Activated naive CD4-positive, alpha-beta T cell treated with anti-CD3 and anti-CD28 coated beads, Interleukin-2, amount 50 U/mL, for 72 hours (primary cell): Measurements from ENCODE around the gene IRAK1. TPM values are rescaled to one million over a fixed set of nuclear protein-coding genes. Genes with fewer than 3 reads are reported as not detected.

Experiments
- ATAC-seq, 2 donors: fragments of 150-1000 bp; cut with Tn5 transposase; 2 replicates each; pipeline ENCODE4 v1.10.0; 2021; ENCODE audit warnings: mild to moderate bottlenecking in 2 of 2, moderate library complexity in 2 of 2
- DNase-seq, 2 donors: peaks; one replicate each; pipeline ENCODE4 v3.0.0; 2021 to 2022; ENCODE audit warnings: low spot score in 2 of 2
- H3K27ac Mint-ChIP-seq, 2 donors: one replicate each; pipeline ENCODE4 v1.8.0; 2022; ENCODE audit warnings: mild to moderate bottlenecking in 2 of 2, mixed read lengths in 2 of 2
- H3K36me3 Mint-ChIP-seq, 2 donors: one replicate each; pipeline ENCODE4 v1.8.0; 2022; ENCODE audit warnings: mixed read lengths in 2 of 2
- H3K9me3 Mint-ChIP-seq, 2 donors: one replicate each; pipeline ENCODE4 v1.8.0; 2022; ENCODE audit warnings: mixed read lengths in 2 of 2
- total RNA-seq, 2 donors: library from RNA; stranded (reverse); gene quantifications; one replicate each; pipeline ENCODE4 v1.2.3, GENCODE V29; 2022

IRAK1 gene
- 100 to 1,000 TPM; 104 to 123 TPM for total RNA-seq

DNA sequence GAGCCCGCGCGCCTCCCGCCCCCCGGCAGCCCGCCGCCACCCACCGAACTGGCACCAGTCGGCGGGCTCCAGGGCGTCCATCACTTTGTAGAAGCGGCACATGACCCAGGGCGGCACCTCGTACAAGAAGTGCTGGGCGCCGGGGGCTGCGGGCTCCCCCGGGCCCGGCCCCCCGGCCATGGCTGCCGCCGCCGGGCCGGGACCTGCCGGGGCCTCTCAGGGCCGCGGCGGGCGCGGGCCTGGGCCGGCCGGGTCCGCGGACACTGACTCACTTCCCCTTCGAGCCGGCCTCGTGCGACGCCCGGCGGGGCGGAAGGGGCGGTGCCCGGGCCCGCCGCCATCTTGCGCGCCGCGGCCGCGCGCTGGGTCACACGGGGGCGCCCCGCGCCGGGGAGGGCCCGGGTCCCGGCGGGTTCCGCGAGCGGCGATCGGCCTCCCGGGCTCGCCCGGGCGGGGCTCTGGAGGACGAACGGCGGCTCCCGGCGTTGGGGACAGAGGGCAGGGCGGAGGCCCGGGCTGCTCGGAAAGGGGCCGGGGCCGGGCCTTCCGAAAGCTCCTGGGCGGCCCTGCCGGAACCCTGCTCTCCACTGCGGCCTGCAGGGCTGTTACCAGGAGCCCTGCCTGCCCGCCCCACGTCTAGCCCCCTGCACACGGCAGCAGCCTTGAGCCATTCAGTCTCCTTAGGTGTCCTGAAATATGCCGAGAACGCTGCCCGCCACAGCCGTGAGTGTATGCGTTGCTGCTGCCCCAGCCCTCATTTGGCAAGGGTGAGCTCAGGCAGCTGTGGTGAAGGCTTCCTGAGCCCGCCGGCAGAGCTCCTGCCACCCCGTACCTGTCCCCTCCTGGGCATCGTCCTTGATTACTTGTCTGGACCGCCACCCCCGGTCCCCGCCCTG, at the start of gene IRAK1:
Gene IRAK1, minus strand, starts transcription at position 270 of the 896 bp plus-strand sequence. Its CDS starts 90 bp downstream, at position 180.
- Mint-ChIP-seq H3K36me3 (peaks cover 0 to 5% of the 10 kb centered on the region in 2 donors), H3K9me3 (no peaks in the 10 kb centered on the region)

DNA sequence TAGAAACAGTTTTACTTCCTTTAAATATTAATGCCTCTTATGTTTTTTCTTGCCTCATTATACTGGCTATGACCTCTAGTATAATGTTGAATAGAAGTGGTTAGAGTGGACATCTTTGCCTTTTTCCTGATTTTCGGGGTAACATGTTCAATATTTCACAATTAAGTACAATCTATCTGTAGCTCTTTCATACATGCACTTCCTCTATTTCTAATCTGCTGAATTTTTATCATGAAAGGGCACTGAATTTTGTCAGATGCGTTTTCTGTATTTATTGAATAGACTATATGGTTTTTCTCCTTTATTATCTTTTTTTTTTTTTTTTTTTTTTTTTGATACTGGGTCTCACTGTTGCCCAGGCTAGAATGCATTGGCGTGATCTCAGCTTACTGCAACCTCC, 48.9 kb upstream of the IRAK1 start:
- ATAC-seq (no peak), DNase-seq (no peak)
- no peaks in the 10 kb centered on the region for H3K9me3 Mint-ChIP-seq
- no peaks in the 10 kb centered on the region for H3K36me3 Mint-ChIP-seq
- H3K27ac Mint-ChIP-seq, result no peak overlapping the region

More for the DNA sequence above, at the start of gene IRAK1:
- H3K27ac Mint-ChIP-seq, result peak within 1 kb of the TSS; percentile 95 to 98
- peak; percentile 72 to 84 for ATAC-seq
- peak; percentile 59 to 77 for DNase-seq

DNA sequence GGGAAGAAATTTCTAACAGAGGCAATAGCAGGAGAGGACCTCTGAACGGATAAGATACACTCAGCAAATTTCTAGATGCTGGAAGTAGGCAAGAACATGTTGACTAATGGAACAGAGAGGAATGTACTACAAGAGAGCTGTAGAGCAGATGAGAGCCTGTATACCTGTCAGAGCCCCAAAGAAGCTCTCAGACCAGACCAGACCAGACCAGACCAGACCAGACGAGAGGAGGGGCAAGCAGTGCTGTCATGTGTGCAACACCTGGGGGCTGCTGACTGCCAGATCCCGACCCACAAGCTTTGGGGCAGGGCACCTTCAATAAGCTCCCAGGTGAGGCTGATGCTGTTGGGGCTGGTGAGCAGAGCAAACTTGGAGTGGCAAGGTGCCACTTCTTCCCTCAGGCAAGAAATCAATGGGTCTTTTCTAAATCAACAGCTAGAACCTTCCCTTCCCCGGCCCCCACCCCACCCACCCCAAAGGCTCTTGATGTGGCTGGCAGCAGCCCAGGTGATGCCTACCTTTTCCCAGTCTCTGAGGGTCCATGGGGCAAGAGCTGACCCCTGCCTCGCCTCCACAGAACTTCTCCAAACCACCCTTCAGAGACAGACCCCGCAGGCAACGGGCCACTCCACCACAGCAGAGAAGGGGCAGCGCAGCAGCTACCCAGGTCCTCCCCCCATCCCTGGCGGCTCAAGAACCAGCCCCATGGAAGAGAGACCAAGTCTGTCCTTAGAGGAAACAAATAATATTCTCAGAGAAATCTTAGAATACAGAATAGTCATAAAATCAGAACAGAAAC, 45.1 kb upstream of the IRAK1 start:
- no peak for DNase-seq
- peak overlapping the region; percentile 38 to 74 for H3K27ac Mint-ChIP-seq
- no peaks in the 10 kb centered on the region for H3K9me3 Mint-ChIP-seq
- H3K36me3 Mint-ChIP-seq, result no peaks in the 10 kb centered on the region
- ATAC-seq, result no peak

DNA sequence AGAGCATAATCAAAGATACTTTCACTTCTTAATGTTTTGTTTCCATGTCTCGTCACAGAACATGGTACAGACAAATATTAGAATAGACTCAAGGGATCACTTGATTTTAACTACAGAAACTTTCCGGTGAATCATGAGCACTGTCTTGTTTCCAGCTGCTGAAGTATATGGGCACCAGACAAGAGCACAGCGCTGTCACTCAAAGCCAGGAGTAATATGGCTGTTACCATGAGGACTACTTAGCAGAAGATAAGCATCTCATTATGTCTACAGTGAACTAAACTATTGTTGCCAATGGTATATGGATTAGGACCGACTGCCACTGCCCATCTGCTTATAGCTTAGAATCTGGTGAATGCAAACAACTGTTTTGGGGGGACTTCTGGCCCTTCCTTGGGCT, 43.5 kb upstream of the IRAK1 start:
- ATAC-seq, result peak; percentile 34 to 50
- Mint-ChIP-seq H3K9me3 (no peaks in the 10 kb centered on the region), H3K27ac (peak overlapping the region in 1 of 2 donors; percentile 94), H3K36me3 (no peaks in the 10 kb centered on the region)
- DNase-seq, result no peak

DNA sequence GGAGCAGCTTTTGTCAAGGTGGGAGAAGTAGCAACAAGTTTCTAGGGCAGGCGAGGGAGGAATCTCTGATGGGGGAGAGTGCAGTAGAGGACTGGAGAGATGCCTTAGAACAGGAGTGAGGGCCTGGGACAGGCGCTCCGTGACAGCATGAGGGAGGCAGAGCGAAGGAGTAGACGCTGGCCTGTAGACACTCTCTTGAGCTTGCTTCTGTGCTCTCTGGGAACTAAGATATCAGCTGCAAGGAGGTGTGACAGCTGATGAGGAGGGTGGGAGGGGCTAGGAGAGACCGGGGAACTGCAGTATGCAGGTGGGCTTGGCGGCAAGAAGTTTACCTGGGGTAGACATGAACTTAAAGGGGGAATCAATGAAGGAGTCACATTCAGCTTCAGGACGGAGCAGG, 42.1 kb upstream of the IRAK1 start:
- DNase-seq (no peak), ATAC-seq (no peak)
- Mint-ChIP-seq H3K9me3 (no peaks in the 10 kb centered on the region), H3K27ac (peak overlapping the region; percentile 60 to 87), H3K36me3 (peaks cover 0 to 8% of the 10 kb centered on the region in 2 donors)

DNA sequence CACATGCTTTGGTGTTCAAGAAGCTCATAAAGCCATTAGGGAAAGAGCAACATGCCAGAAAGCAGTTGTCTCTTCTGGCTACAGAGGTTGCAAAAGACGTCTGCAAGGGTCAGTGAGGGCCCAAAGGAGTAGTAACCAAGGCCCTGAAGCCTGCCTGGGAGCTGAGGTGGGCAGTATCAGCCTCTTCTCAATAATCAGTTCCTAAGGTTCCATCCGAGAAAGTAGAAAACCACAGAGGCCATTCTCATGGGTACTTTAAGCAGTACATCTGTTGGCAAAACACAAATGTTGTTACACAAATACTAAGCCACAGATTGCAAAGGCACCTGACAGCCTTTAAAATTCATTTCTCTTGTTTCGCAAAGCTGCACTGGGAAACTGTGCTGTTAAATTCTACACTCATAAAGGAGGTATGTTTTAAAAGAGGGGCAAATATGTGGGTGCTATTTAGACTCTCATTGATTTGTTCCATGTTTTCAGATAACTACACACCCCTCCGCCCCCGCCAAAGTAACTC, 40.1 kb upstream of the IRAK1 start:
- ATAC-seq (no peak), DNase-seq (no peak)
- H3K36me3 Mint-ChIP-seq, result peaks cover 0 to 8% of the 10 kb centered on the region in 2 donors
- no peaks in the 10 kb centered on the region for H3K9me3 Mint-ChIP-seq
- peak overlapping the region; percentile 66 to 77 for H3K27ac Mint-ChIP-seq

DNA sequence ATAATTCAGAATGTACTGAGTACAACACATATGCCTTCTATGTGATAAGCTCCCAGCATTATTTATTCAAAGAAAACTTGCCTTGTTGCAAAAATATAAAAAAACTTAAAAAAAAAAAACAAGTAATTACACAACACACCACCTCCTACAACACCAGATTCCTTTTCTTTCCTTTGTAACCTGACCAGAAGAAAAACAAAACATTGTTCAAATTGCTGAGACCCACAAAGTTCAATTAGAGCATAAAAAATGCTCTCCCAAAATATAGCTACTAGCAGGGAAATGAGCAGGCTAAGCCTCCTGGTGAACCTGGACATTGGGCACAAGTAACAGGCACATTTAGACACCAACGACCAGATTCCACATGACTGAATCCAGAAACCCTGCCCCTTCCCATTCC, 39.5 kb upstream of the IRAK1 start:
- Mint-ChIP-seq H3K9me3 (no peaks in the 10 kb centered on the region), H3K36me3 (peaks cover 0 to 8% of the 10 kb centered on the region in 2 donors), H3K27ac (peak overlapping the region; percentile 66 to 77)
- DNase-seq (no peak), ATAC-seq (no peak)

DNA sequence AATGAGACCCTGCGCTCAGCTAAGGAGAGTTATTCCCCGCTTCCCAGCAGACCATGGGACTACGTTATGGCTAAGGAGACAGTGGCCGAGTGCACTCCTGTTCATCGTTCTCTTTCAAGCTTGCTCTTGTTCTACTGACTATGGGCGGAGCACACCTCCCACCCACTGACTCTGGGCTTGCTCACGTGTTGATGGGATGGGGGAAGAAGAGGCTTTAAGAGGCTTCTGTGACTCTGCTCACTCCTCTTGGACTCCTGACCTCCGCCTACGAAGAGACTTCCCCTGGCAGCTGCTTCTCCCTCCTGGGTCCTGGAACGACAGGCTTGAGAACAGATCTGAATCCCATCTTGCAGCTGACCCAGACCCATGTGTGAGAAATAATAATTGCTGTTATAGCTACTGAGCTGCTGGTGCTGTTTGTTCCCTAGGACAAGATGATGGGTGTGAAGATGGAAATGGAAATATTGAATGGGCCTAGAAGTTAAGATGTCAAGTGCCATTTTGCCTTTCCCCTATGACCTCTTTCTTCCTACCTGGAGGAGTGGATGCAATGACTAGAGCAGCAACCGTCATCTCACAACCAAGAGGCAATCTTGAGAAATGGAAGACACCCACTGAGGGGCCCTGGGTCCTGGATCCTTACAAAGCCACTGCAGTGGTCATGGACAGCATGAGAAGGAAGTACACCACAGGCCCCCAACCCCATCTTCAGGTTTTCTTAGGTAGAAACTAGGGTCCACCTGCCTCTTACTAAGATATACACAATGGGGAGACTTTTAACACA, 38.7 kb upstream of the IRAK1 start:
- H3K9me3 Mint-ChIP-seq, result no peaks in the 10 kb centered on the region
- DNase-seq, result no peak
- peaks cover 0 to 8% of the 10 kb centered on the region in 2 donors for H3K36me3 Mint-ChIP-seq
- peak; percentile 46 to 48 for ATAC-seq
- peak overlapping the region; percentile 77 to 93 for H3K27ac Mint-ChIP-seq

DNA sequence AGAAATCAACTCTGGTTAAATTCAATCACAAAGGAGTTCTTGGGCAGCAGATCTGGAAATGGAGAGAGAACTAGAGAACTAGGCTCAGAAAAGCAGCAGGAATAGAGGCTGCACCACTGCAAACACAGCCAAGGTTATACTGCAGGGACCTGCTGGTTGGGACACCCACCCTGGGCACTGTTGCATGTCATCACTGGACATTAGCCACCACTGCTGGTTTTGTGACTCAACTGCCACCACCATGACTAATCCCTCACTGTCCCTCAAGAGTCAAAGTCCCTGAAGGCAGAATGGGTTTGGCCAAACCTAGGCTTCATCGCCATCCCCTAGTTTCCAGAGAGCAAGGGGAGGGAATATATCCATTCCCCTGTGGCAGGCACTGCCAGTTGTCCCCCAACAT, 38.1 kb upstream of the IRAK1 start:
- H3K27ac Mint-ChIP-seq, result peak overlapping the region in 1 of 2 donors; percentile 41
- no peaks in the 10 kb centered on the region for H3K9me3 Mint-ChIP-seq
- DNase-seq (no peak), ATAC-seq (peak in 1 of 2 donors; percentile 81)
- H3K36me3 Mint-ChIP-seq, result peaks cover 0 to 8% of the 10 kb centered on the region in 2 donors

DNA sequence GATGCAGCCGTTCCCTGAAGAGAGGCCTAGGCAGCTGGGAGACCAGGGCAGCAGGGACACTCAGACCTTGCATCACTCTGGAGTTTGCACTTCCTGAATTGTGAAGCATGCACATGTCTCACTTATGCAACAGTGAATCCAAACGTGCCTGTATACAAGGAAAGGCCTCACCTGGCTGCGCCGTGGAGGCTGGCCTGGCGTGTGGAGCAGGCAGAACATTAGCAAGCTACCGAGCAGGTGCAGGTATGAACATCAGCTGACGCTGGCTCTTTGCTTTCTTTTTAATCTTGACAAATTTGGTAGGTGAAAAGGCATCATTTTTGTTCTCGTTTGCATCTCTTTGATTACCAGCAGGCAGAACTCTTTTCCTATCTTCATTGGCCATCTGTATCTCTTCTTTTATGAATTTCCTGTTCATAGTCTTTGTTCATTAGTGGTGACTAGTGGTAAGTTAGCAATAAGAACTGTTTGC, 37.1 kb upstream of the IRAK1 start:
- DNase-seq, result no peak
- no peaks in the 10 kb centered on the region for H3K9me3 Mint-ChIP-seq
- peak overlapping the region; percentile 41 to 90 for H3K27ac Mint-ChIP-seq
- H3K36me3 Mint-ChIP-seq, result peaks cover 0 to 8% of the 10 kb centered on the region in 2 donors
- ATAC-seq, result no peak

DNA sequence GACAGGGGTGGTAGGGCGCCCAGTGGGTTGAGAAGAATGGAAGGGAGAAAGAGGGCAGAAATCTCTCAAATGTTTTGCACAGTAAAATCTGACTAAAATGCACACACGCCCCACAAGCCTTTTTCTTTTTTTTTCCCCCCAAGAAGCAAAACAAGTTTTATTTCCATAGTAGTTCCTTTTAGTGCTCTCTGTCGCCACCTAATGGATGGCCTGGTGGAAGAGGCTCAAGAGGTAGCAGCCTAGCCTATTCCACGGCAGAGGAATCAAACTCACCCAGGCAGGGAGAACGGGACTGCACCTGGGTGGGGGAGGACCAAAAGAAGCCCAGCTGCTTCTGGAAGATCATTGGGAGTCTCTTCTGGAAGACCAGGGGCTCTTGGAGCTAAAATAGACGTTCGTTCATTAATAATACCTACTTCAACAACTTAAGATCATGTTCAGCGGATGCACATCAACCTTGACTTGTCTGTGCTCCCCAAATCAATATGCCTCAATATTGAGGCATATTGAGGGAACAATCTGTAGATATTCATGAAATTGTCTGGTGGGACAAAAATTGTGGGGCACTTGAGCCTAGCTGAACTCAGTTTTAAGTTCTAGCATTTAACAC, 31.6 kb upstream of the IRAK1 start:
- ATAC-seq, result peak; percentile 37 to 73

DNA sequence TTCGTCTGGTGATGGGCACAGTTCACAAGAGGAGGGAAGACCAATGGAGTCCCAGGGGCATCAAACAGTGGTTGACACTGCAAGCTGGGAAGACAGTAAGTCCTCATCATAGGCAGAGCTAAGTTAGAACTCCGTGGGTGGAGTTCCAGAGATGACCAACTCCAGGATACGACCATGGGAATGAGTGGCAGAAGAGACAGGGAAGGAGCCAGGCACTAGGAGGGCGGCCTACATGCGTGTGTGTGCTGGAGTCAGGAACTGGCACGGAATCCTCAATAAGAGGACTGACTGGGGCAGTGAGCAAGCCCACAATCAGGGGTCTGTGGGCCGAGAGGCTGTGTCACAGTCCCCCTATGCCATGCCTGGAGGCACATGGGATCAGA, 30.4 kb upstream of the IRAK1 start:
- no peaks in the 10 kb centered on the region for H3K9me3 Mint-ChIP-seq
- no peak for ATAC-seq
- peak overlapping the region; percentile 83 to 89 for H3K27ac Mint-ChIP-seq

More for the DNA sequence above, 31.6 kb upstream of the IRAK1 start:
- Mint-ChIP-seq H3K9me3 (no peaks in the 10 kb centered on the region), H3K27ac (peak overlapping the region; percentile 60 to 83), H3K36me3 (peaks cover 0 to 15% of the 10 kb centered on the region in 2 donors)
- peak in 1 of 2 donors; percentile 67 for DNase-seq

DNA sequence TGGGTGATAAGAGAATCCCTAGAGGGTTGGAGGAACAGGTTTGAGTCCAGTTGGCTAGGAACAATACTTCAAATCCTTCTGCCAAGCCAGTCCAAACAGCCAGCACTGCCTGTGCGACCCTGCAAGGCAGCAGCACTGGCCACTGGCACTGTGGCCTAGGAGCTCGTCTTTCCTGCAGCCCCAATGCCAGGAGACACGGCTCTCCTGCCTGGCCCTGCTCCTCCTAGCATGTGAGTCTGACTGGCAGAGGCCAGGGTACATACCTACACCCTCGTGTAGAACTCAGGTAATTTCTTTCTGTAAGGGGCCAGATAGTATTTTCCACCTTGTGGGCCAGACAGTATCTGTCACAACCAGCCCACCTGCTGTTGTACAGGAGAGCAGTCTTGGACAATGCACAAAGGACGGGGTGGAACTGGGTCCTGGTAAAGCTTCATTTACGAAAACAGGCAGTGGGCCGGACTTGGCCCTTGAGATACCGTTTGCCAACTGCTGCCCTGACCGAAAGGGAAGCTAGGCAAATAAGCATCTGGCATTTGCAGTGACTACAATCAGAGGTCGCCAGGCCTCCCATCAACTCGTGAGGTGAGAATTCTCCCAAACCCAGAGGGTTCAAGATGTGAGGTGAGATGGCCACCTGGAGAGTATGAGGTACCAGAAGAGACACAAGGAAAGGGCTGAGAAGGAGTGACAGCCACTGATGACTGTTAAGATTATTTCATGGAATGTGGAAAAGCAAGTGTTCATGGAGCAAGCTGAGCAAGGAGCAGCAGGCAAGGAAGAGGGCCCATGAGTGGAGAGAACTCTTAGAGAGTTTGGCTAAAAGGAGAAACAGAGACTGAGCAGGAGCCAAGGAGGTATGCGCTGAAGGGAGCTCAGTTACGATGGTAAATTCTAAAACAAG, 29.8 kb upstream of the IRAK1 start:
- H3K27ac Mint-ChIP-seq, result peak overlapping the region; percentile 67 to 89

More for the DNA sequence above, 30.4 kb upstream of the IRAK1 start:
- H3K36me3 Mint-ChIP-seq, result peaks cover 0 to 15% of the 10 kb centered on the region in 2 donors
- no peak for DNase-seq

DNA sequence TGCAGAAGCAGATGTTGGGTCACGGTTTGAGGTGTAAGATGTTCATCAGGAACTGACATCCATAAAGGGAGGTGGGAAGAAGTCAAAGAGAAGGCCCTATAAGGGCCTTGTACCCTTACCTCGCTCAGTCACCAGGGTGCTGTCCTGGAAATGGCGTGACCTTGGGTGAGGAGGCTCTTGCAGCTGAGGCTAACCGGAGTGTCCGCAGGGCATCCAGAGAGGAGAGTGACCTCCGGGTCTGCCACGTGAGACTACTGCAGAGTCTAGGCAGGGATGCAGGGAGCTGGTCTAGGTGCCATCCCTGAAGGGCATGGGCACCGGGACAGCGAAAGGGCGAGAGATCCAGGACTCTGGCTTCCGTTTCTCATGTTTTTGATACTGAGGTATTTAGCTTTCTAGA, 28.7 kb upstream of the IRAK1 start:
- peaks cover 0 to 15% of the 10 kb centered on the region in 2 donors for H3K36me3 Mint-ChIP-seq

More for the DNA sequence above, 29.8 kb upstream of the IRAK1 start:
- H3K9me3 Mint-ChIP-seq, result no peaks in the 10 kb centered on the region
- H3K36me3 Mint-ChIP-seq, result peaks cover 0 to 15% of the 10 kb centered on the region in 2 donors
- DNase-seq (no peak), ATAC-seq (no peak)

More for the DNA sequence above, 28.7 kb upstream of the IRAK1 start:
- no peak for DNase-seq
- Mint-ChIP-seq H3K27ac (peak overlapping the region in 1 of 2 donors; percentile 53), H3K9me3 (no peaks in the 10 kb centered on the region)
- ATAC-seq, result no peak
